HepG2 (cell line): ENCODE data around the gene ARHGAP45. TPM values are rescaled to one million over a fixed set of nuclear protein-coding genes. Genes with fewer than 3 reads are reported as not detected.

Source experiments
- HOXD1 ChIP-seq: sonication (generic); formaldehyde crosslinking; IDR thresholded peaks from 2 replicates; pipeline ENCODE4 v1.5.0; 2020; ENCODE audit warnings: missing genetic modification reagents
- NCOA1 ChIP-seq: sonication (generic); formaldehyde crosslinking; IDR thresholded peaks from 2 replicates; pipeline ENCODE4 v1.9.0; 2021; ENCODE audit warnings: missing genetic modification reagents
- POLR2G ChIP-seq: fragments of 200-400 bp; formaldehyde crosslinking; IDR thresholded peaks from 2 replicates; pipeline ENCODE4 v1.6.1; 2018; ENCODE audit warnings: mild to moderate bottlenecking, low read depth, low read length, moderate library complexity
- RARA ChIP-seq: IDR thresholded peaks from 2 replicates; pipeline ENCODE4 v1.6.1; 2016; ENCODE audit warnings: missing genetic modification reagents, missing compliant biosample characterization
- SPEN ChIP-seq: sonication (generic); formaldehyde crosslinking; IDR thresholded peaks from 2 replicates; pipeline ENCODE4 v1.5.1; 2020; ENCODE audit warnings: low read depth, mild to moderate bottlenecking, missing genetic modification reagents
- ZMYM4 ChIP-seq: sonication (generic); formaldehyde crosslinking; IDR thresholded peaks from 2 replicates; pipeline ENCODE4 v1.8.1; 2023; ENCODE audit warnings: mild to moderate bottlenecking, missing genetic modification reagents
- ZNF451 ChIP-seq: sonication (generic); formaldehyde crosslinking; IDR thresholded peaks from 2 replicates; pipeline ENCODE4 v1.5.0; 2020; ENCODE audit warnings: mild to moderate bottlenecking, missing genetic modification reagents
- ZNF816 ChIP-seq: sonication (generic); formaldehyde crosslinking; IDR thresholded peaks from 2 replicates; pipeline ENCODE4 v1.8.0; 2022; ENCODE audit warnings: missing genetic modification reagents, mild to moderate bottlenecking, borderline replicate concordance
- polyA plus RNA-seq, 8 experiments: library from polyadenylated mRNA; depleted of rRNA in 3 of 8; stranded (reverse) in 7 of 8; unstranded in 1 of 8; fragments of >200 nt; fragmentation: Illumina TruSeq in 4 of 8; extraction: Trizol in 4 of 8; gene quantifications; 2 replicates each; pipeline versions ENCODE4 v1.2.1 to v1.2.3, GENCODE V29; 2011 to 2016; ENCODE audit warnings: low read depth in 4 of 8, missing spikeins in 1 of 8, mixed read lengths in 1 of 8; ENCODE audit not compliant: insufficient read depth in 1 of 8
- total RNA-seq, 5 experiments: library from RNA; depleted of rRNA; stranded (reverse); fragments of >200 nt; fragmentation: Illumina TruSeq; extraction: Trizol; gene quantifications; 2 replicates each; pipeline ENCODE4 v1.2.3, GENCODE V29; 2016; ENCODE audit warnings: low read depth in 1 of 5
- TF ChIP-seq, protein P1 (sequence below): sonication (generic); formaldehyde crosslinking; IDR thresholded peaks from 2 replicates; pipeline ENCODE4 v1.5.1; 2020; ENCODE audit warnings: mild to moderate bottlenecking, missing genetic modification reagents
- TF ChIP-seq, protein P2 (sequence below): sonication (generic); formaldehyde crosslinking; conservative IDR thresholded peaks from 2 replicates; pipeline ENCODE4 v1.8.1; 2023; ENCODE audit warnings: missing genetic modification reagents
- TF ChIP-seq, protein P3 (sequence below): sonication (generic); formaldehyde crosslinking; IDR thresholded peaks from 2 replicates; pipeline ENCODE4 v1.4.0; 2020; ENCODE audit warnings: mild to moderate bottlenecking, missing genetic modification reagents, borderline replicate concordance
- TF ChIP-seq, protein P4 (sequence below): sonication (generic); formaldehyde crosslinking; IDR thresholded peaks from 2 replicates; pipeline ENCODE4 v1.4.0; 2020; ENCODE audit warnings: missing genetic modification reagents
- TF ChIP-seq, protein P5 (sequence below): sonication (generic); formaldehyde crosslinking; IDR thresholded peaks from 2 replicates; pipeline ENCODE4 v1.4.0; 2020; ENCODE audit warnings: missing genetic modification reagents, mild to moderate bottlenecking, borderline replicate concordance

Gene ARHGAP45
- total and polyA plus RNA-seq, 2 of the 13 experiments (the other 11 are each of a cell fraction or from before 2014, with no cell fraction given): 0.84 to 32.0 TPM

DNA sequence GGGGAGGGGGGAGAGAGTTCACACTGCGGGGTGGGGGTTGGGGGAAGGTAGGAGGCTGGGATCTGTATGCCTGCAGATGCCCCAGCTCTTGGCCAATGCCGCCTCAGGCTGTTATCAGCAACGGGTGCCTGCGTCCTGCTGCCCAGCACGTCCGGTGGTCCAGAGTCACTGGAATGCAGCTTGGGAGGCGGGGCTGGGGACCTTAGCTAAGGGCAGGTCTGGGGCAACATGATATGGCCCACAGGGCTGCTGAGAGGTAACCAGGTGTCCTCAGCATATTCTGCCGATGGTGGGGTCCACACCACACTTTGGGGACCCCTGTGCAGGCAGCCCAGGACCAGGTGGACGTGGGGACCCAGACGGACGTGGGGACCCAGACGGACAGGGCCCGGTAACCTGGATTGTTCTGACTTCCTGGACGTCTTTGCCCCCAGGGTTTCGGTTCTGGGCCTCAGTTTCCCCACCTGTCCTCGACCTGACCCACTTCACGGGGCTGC, 668 bp upstream of the ARHGAP45 start (continued):
- TF ChIP-seq, protein P1, sequence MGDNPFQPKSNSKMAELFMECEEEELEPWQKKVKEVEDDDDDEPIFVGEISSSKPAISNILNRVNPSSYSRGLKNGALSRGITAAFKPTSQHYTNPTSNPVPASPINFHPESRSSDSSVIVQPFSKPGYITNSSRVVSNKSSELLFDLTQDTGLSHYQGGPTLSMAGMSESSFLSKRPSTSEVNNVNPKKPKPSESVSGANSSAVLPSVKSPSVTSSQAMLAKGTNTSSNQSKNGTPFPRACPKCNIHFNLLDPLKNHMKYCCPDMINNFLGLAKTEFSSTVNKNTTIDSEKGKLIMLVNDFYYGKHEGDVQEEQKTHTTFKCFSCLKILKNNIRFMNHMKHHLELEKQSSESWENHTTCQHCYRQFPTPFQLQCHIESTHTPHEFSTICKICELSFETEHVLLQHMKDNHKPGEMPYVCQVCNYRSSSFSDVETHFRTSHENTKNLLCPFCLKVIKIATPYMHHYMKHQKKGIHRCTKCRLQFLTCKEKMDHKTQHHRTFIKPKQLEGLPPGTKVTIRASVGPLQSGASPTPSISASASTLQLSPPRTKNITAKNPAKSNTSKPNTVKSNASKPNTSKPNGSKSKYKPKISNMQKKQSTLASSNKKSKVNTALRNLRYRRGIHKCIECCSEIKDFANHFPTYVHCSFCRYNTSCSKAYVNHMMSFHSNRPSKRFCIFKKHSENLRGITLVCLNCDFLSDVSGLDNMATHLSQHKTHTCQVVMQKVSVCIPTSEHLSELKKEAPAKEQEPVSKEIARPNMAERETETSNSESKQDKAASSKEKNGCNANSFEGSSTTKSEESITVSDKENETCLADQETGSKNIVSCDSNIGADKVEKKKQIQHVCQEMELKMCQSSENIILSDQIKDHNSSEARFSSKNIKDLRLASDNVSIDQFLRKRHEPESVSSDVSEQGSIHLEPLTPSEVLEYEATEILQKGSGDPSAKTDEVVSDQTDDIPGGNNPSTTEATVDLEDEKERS (CRISPR knock-in tag): 0 out of 2 replicates have a peak, but pooled peaks have one; percentile 5
- TF ChIP-seq ZNF816 (no peak), POLR2G (peak; percentile 66), ZNF451 (CRISPR knock-in tag) (no peak), RARA (peak; percentile 74; the same call in 1 of the 2 replicates), SPEN (CRISPR knock-in tag) (peak; percentile 20; the same call in 1 of the 2 replicates), NCOA1 (CRISPR knock-in tag) (0 out of 2 replicates have a peak, but pooled peaks have one; percentile 49), HOXD1 (CRISPR knock-in tag) (peak; percentile 72; the same call in 1 of the 2 replicates), ZMYM4 (CRISPR knock-in tag) (0 out of 2 replicates have a peak, but pooled peaks have one; percentile 32)
- TF ChIP-seq, protein P2, sequence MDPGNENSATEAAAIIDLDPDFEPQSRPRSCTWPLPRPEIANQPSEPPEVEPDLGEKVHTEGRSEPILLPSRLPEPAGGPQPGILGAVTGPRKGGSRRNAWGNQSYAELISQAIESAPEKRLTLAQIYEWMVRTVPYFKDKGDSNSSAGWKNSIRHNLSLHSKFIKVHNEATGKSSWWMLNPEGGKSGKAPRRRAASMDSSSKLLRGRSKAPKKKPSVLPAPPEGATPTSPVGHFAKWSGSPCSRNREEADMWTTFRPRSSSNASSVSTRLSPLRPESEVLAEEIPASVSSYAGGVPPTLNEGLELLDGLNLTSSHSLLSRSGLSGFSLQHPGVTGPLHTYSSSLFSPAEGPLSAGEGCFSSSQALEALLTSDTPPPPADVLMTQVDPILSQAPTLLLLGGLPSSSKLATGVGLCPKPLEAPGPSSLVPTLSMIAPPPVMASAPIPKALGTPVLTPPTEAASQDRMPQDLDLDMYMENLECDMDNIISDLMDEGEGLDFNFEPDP: 0 out of 2 replicates have a peak, but pooled peaks have one; percentile 82
- TF ChIP-seq, protein P3, sequence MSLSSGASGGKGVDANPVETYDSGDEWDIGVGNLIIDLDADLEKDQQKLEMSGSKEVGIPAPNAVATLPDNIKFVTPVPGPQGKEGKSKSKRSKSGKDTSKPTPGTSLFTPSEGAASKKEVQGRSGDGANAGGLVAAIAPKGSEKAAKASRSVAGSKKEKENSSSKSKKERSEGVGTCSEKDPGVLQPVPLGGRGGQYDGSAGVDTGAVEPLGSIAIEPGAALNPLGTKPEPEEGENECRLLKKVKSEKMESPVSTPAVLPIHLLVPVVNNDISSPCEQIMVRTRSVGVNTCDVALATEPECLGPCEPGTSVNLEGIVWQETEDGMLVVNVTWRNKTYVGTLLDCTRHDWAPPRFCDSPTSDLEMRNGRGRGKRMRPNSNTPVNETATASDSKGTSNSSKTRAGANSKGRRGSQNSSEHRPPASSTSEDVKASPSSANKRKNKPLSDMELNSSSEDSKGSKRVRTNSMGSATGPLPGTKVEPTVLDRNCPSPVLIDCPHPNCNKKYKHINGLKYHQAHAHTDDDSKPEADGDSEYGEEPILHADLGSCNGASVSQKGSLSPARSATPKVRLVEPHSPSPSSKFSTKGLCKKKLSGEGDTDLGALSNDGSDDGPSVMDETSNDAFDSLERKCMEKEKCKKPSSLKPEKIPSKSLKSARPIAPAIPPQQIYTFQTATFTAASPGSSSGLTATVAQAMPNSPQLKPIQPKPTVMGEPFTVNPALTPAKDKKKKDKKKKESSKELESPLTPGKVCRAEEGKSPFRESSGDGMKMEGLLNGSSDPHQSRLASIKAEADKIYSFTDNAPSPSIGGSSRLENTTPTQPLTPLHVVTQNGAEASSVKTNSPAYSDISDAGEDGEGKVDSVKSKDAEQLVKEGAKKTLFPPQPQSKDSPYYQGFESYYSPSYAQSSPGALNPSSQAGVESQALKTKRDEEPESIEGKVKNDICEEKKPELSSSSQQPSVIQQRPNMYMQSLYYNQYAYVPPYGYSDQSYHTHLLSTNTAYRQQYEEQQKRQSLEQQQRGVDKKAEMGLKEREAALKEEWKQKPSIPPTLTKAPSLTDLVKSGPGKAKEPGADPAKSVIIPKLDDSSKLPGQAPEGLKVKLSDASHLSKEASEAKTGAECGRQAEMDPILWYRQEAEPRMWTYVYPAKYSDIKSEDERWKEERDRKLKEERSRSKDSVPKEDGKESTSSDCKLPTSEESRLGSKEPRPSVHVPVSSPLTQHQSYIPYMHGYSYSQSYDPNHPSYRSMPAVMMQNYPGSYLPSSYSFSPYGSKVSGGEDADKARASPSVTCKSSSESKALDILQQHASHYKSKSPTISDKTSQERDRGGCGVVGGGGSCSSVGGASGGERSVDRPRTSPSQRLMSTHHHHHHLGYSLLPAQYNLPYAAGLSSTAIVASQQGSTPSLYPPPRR (CRISPR knock-in tag): 0 out of 2 replicates have a peak, but pooled peaks have one; percentile 48
- TF ChIP-seq, protein P4, sequence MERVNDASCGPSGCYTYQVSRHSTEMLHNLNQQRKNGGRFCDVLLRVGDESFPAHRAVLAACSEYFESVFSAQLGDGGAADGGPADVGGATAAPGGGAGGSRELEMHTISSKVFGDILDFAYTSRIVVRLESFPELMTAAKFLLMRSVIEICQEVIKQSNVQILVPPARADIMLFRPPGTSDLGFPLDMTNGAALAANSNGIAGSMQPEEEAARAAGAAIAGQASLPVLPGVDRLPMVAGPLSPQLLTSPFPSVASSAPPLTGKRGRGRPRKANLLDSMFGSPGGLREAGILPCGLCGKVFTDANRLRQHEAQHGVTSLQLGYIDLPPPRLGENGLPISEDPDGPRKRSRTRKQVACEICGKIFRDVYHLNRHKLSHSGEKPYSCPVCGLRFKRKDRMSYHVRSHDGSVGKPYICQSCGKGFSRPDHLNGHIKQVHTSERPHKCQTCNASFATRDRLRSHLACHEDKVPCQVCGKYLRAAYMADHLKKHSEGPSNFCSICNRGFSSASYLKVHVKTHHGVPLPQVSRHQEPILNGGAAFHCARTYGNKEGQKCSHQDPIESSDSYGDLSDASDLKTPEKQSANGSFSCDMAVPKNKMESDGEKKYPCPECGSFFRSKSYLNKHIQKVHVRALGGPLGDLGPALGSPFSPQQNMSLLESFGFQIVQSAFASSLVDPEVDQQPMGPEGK (CRISPR knock-in tag): peak; percentile 31; the same call in 1 of the 2 replicates
- TF ChIP-seq, protein P5, sequence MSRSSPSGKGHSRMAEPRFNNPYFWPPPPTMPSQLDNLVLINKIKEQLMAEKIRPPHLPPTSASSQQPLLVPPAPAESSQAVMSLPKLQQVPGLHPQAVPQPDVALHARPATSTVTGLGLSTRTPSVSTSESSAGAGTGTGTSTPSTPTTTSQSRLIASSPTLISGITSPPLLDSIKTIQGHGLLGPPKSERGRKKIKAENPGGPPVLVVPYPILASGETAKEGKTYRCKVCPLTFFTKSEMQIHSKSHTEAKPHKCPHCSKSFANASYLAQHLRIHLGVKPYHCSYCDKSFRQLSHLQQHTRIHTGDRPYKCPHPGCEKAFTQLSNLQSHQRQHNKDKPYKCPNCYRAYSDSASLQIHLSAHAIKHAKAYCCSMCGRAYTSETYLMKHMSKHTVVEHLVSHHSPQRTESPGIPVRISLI: peak; percentile 37; the same call in 1 of the 2 replicates
